Aorta (tissue), 5 donors: Measurements from ENCODE around the gene SLC6A18. TPM values are rescaled to one million over a fixed set of nuclear protein-coding genes. Genes with fewer than 3 reads are reported as not detected.
A peak's percentile ranks its signal among the peaks of the same experiment; 100 is the strongest.

Source experiments
- ATAC-seq: fragments of 200-7000 bp; cut with Tn5 transposase; one replicate; pipeline ENCODE4 v1.9.1; 2022; ENCODE audit warnings: moderate library complexity; ENCODE audit not compliant: low FRiP score
- DNase-seq, 2 donors: peaks; one replicate each; pipeline ENCODE4 v3.0.0-alpha.2; 2020
- H3K27ac ChIP-seq, 2 donors: one replicate each; pipeline ENCODE4 v1.5.1; 2013; ENCODE audit warnings: low read length in 2 of 2, mild to moderate bottlenecking in 2 of 2, moderate library complexity in 2 of 2, control low read depth in 1 of 2, inconsistent platforms in 1 of 2, low read depth in 1 of 2
- H3K27me3 ChIP-seq, 2 donors: one replicate each; pipeline ENCODE4 v1.6.1; 2013; ENCODE audit warnings: control low read depth in 1 of 2, low read length in 1 of 2, mild to moderate bottlenecking in 1 of 2, moderate library complexity in 1 of 2; ENCODE audit not compliant: insufficient read depth in 2 of 2, control insufficient read depth in 1 of 2
- H3K36me3 ChIP-seq, 2 donors: one replicate each; pipeline ENCODE4 v1.6.1; 2013; ENCODE audit warnings: control low read depth in 1 of 2, low read length in 1 of 2, mild to moderate bottlenecking in 1 of 2; ENCODE audit not compliant: insufficient read depth in 2 of 2, control insufficient read depth in 1 of 2
- H3K4me1 ChIP-seq, 2 donors: one replicate each; pipeline ENCODE4 v1.6.1; 2013; ENCODE audit warnings: low read length in 2 of 2, control low read depth in 1 of 2, mild to moderate bottlenecking in 1 of 2, moderate library complexity in 1 of 2; ENCODE audit not compliant: insufficient read depth in 2 of 2, control insufficient read depth in 1 of 2
- H3K4me3 ChIP-seq, 2 donors: one replicate each; pipeline ENCODE4 v1.5.1; 2013; ENCODE audit warnings: low read length in 2 of 2, control low read depth in 1 of 2, mild to moderate bottlenecking in 1 of 2
- H3K9me3 ChIP-seq: one replicate; pipeline ENCODE4 v1.6.1; 2013; ENCODE audit warnings: mild to moderate bottlenecking, low read length; ENCODE audit not compliant: control insufficient read depth
- WGBS, 2 donors: extraction: QIAGEN DNeasy Blood & Tissue Kit; methylation state at CpG; one replicate each; pipeline ENCODE4 v1.1.7; 2013; 5-methylcytosine and 5-hydroxymethylcytosine counted together
- intact Hi-C, 2 donors: fragments of 100-400 bp; cut with DNase I; formaldehyde crosslinking; loops; one replicate each; pipeline versions ENCODE4 v1.14.2 to v1.15.0; 2022
- polyA plus RNA-seq, 2 donors: library from polyadenylated mRNA; stranded (reverse); fragments of 200-250 nt; gene quantifications; one replicate each; pipeline ENCODE4 v1.2.3, GENCODE V29; 2013
- total RNA-seq, 2 donors: library from RNA; stranded (reverse); fragmentation: NEBNext Ultra II Directional; extraction: Animal tissue kit (Norgen Biotek cat#: 25700); gene quantifications; one replicate each; pipeline ENCODE4 v1.2.1, GENCODE V29; 2021
- donor health status: healthy with polysubstance abuse.
- donor health status: Bipolar disorder and iron deficiency.
- donor health status: DM: no; HTN: no; CAD: no.
- donor health status: DM: no; HTN: no; CAD: no.
- donor health status: DM: yes; HTN: yes; CAD: no.

The SLC6A18 gene
- total and polyA plus RNA-seq, 4 donors = not detected

DNA sequence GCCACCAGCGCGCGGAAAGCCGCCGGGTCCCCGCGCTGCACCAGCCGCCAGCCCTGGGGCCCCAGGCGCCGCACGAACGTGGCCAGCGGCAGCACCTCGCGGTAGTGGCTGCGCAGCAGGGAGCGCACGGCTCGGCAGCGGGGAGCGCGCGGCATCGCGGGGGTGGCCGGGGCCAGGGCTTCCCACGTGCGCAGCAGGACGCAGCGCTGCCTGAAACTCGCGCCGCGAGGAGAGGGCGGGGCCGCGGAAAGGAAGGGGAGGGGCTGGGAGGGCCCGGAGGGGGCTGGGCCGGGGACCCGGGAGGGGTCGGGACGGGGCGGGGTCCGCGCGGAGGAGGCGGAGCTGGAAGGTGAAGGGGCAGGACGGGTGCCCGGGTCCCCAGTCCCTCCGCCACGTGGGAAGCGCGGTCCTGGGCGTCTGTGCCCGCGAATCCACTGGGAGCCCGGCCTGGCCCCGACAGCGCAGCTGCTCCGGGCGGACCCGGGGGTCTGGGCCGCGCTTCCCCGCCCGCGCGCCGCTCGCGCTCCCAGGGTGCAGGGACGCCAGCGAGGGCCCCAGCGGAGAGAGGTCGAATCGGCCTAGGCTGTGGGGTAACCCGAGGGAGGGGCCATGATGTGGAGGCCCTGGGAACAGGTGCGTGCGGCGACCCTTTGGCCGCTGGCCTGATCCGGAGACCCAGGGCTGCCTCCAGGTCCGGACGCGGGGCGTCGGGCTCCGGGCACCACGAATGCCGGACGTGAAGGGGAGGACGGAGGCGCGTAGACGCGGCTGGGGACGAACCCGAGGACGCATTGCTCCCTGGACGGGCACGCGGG, 69.9 kb downstream of the SLC6A18 start, which contains the start of gene TERT:
Gene TERT (minus strand): TSS at position 234 of the 815 bp plus-strand sequence. CDS start 79 bp downstream, at position 155.
- Histone ChIP-seq H3K27me3 (no peaks in the 10 kb centered on the region), H3K4me3 (no peak within 1 kb of the TSS), H3K27ac (no peak within 1 kb of the TSS), H3K4me1 (no peaks in the 10 kb centered on the region), H3K36me3 (no peaks in the 10 kb centered on the region), H3K9me3 (no peaks in the 10 kb centered on the region)
- 1 to 3% methylated on average over 66 to 102 of the region's 102 CpGs for WGBS, 2 donors
- ATAC-seq = no peak
- peak; percentile 33 to 70 for DNase-seq
- intact Hi-C loops = no loop called here

DNA sequence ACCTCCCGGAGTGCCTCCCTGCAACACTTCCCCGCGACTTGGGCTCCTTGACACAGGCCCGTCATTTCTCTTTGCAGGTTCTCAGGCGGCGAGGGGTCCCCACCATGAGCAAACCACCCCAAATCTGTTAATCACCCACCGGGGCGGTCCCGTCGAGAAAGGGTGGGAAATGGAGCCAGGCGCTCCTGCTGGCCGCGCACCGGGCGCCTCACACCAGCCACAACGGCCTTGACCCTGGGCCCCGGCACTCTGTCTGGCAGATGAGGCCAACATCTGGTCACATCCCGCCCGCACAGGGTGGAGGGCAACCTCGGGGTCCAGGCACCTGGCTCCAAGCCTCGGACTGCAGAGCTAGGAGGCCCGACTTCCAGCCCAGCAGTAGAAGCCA, 70.5 kb downstream of the SLC6A18 start:
- Histone ChIP-seq H3K27me3 (no peaks in the 10 kb centered on the region), H3K36me3 (no peaks in the 10 kb centered on the region), H3K27ac (no peak overlapping the region), H3K9me3 (no peaks in the 10 kb centered on the region), H3K4me1 (no peaks in the 10 kb centered on the region), H3K4me3 (no peak overlapping the region)
- ATAC-seq (no peak), DNase-seq (peak in 1 of 2 donors; percentile 39)
- WGBS, 2 donors = 34 to 40% methylated on average over 20 to 22 of the region's 22 CpGs
- intact Hi-C loops = no loop called here

Other genes with a start within 250 kb of the SLC6A18 start
- 1 to 10 TPM; 2.8 to 6.8 TPM for gene NKD2, start 216.6 kb upstream of the SLC6A18 start, total RNA-seq
- gene NKD2, start 216.6 kb upstream of the SLC6A18 start, polyA plus RNA-seq = under 1 TPM in 1 of 2 donors, not detected in 1; 0.10 TPM
- 10 to 100 TPM; 26.6 to 54.4 TPM for gene SLC12A7, start 113.3 kb upstream of the SLC6A18 start, total RNA-seq
- gene SLC12A7, start 113.3 kb upstream of the SLC6A18 start, polyA plus RNA-seq = 10 to 100 TPM in 1 of 2 donors, 1 to 10 TPM in 1; 4.5 to 12.1 TPM
- gene SLC6A19, start 23.8 kb upstream of the SLC6A18 start, total RNA-seq = under 1 TPM in 1 of 2 donors, not detected in 1; 0.12 TPM
- gene SLC6A19, start 23.8 kb upstream of the SLC6A18 start, polyA plus RNA-seq = 1 to 10 TPM in 1 of 2 donors, not detected in 1; 9.5 TPM
- gene TERT, start 69.7 kb downstream of the SLC6A18 start, total RNA-seq = not detected
- not detected for gene TERT, start 69.7 kb downstream of the SLC6A18 start, polyA plus RNA-seq
- 10 to 100 TPM; 66.0 to 71.2 TPM for gene CLPTM1L, start 119.7 kb downstream of the SLC6A18 start, total RNA-seq
- 10 to 100 TPM; 72.5 to 95.5 TPM for gene CLPTM1L, start 119.7 kb downstream of the SLC6A18 start, polyA plus RNA-seq
- under 1 TPM; 0.23 to 0.30 TPM for gene SLC6A3, start 220.1 kb downstream of the SLC6A18 start, total RNA-seq
- gene SLC6A3, start 220.1 kb downstream of the SLC6A18 start, polyA plus RNA-seq = under 1 TPM in 1 of 2 donors, not detected in 1; 0.56 TPM